Caco-2 (cell line): ENCODE data around the gene COL25A1. TPM values are rescaled to one million over a fixed set of nuclear protein-coding genes. Genes with fewer than 3 reads are reported as not detected.

Source experiments
- BruUV-seq: library from RNA; stranded (reverse); fragments of 400-500 nt; replicated peaks from 2 replicates; lab custom pipeline; 2021; lab: Mats Ljungman, UMichigan
- CTCF ChIA-PET: fragments of 300-600 bp; sonication (Branson Sonifier 250); formaldehyde crosslinking; loops from one replicate; lab custom pipeline; 2022; ENCODE audit warnings: antibody characterized with exemption; lab: Charles Lee
- POLR2A ChIA-PET: fragments of 300-600 bp; sonication (Branson Sonifier 250); formaldehyde crosslinking; loops from one replicate; lab custom pipeline; 2022; ENCODE audit warnings: antibody characterized with exemption; lab: Charles Lee
- DNase-seq, 2 experiments: peaks; one replicate each; pipeline versions ENCODE4 v3.0.0 to v3.0.0-alpha.2; 2020 to 2022
- H3K27me3 ChIP-seq: replicated peaks from 2 replicates; pipeline ENCODE4 v1.6.0; 2011; ENCODE audit warnings: low read length; ENCODE audit not compliant: control insufficient read depth, insufficient read depth
- H3K36me3 ChIP-seq: 2 replicates; pipeline ENCODE4 v1.5.1; 2011; ENCODE audit warnings: low read length; ENCODE audit not compliant: control insufficient read depth, insufficient read depth
- H3K4me1 ChIP-seq: fragments of 250-450 bp; sonication (Bioruptor Pico); 2 replicates; pipeline ENCODE4 v1.5.1; 2020; ENCODE audit warnings: mild to moderate bottlenecking
- H3K4me3 ChIP-seq: 2 replicates; pipeline ENCODE4 v1.5.1; 2011; ENCODE audit warnings: low read depth, mild to moderate bottlenecking, control low read depth, low read length
- H3K9me3 ChIP-seq: fragments of 250-450 bp; sonication (Bioruptor Pico); 2 replicates; pipeline ENCODE4 v1.5.1; 2020; ENCODE audit warnings: mild to moderate bottlenecking, moderate library complexity
- H3K27ac Mint-ChIP-seq: one replicate; pipeline ENCODE4 v1.8.0; 2022; ENCODE audit warnings: mixed read lengths; ENCODE audit not compliant: unreplicated experiment
- H3K27me3 Mint-ChIP-seq: one replicate; pipeline ENCODE4 v1.8.0; 2022; ENCODE audit warnings: mixed read lengths; ENCODE audit not compliant: insufficient read depth, unreplicated experiment
- H3K36me3 Mint-ChIP-seq: one replicate; pipeline ENCODE4 v1.8.0; 2022; ENCODE audit warnings: mild to moderate bottlenecking, mixed read lengths; ENCODE audit not compliant: insufficient read depth, unreplicated experiment
- H3K4me1 Mint-ChIP-seq: one replicate; pipeline ENCODE4 v1.8.0; 2022; ENCODE audit warnings: low read depth, mixed read lengths; ENCODE audit not compliant: unreplicated experiment
- H3K4me3 Mint-ChIP-seq: one replicate; pipeline ENCODE4 v1.8.0; 2022; ENCODE audit warnings: mild to moderate bottlenecking, moderate library complexity, mixed read lengths; ENCODE audit not compliant: unreplicated experiment
- H3K9me3 Mint-ChIP-seq: one replicate; pipeline ENCODE4 v1.8.0; 2022; ENCODE audit warnings: mixed read lengths; ENCODE audit not compliant: unreplicated experiment
- CTCF ChIP-seq, 2 experiments: fragments of 200-600 bp in 1 of 2; IDR thresholded peaks; 1 replicate in 1 of 2; 2 replicates in 1 of 2; pipeline versions ENCODE4 v1.5.1 to v1.8.0; 2011 to 2022; ENCODE audit warnings: antibody characterized with exemption in 1 of 2, control low read depth in 1 of 2, inconsistent platforms in 1 of 2, low read depth in 1 of 2, low read length in 1 of 2, mild to moderate bottlenecking in 1 of 2, moderate library complexity in 1 of 2; ENCODE audit not compliant: insufficient read depth in 1 of 2, severe bottlenecking in 1 of 2, unreplicated experiment in 1 of 2
- intact Hi-C: fragments of 100-400 bp; cut with micrococcal nuclease; formaldehyde crosslinking; loops from one replicate; pipeline ENCODE4 v1.10.0; 2022; ENCODE audit not compliant: unreplicated experiment
- total RNA-seq: library from RNA; stranded (reverse); gene quantifications from 2 replicates; pipeline ENCODE4 v1.2.3, GENCODE V29; 2022

COL25A1 gene
- total RNA-seq, 1 experiment from 2014 or later = not detected

DNA sequence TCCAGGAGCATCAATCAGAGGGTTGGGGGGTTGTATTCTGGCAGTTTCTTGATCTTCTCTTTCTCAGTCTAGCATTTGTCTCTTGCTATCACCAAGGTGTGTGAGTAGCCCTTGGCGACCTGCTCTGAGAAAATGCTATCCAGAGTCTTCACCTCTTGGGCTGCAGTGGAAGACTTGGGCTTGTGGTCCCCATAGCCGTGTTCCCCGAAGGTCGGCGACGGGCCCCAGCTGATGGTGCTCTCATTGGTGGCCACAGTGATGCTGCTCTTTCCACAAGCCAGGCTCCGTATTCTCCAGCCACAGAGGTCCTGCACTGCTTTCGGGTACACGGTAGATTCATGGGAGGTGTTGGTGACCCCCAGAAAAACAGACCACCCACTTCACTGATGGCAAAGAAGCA lies 513.7 kb downstream of the COL25A1 start:
- CTCF ChIA-PET = no interaction called here

GRCh38 chr4:108787724-108788123 lies 514.7 kb downstream of the COL25A1 start:
- CTCF ChIA-PET = no interaction called here
- no TSS peak for BruUV-seq

More for the DNA sequence above, 513.7 kb downstream of the COL25A1 start:
- TF ChIP-seq CTCF (IDR thresholded peaks at IDR 0.05; ENCODE audit: insufficient read depth in 1 of 2, low read depth in 1 of 2, low read length in 1 of 2, severe bottlenecking in 1 of 2, unreplicated experiment in 1 of 2) = no peak
- no peaks in the 10 kb centered on the region for H3K36me3 ChIP-seq
- intact Hi-C loops = no loop called here
- Mint-ChIP-seq H3K27ac (no peak overlapping the region), H3K4me1 (no peaks in the 10 kb centered on the region), H3K27me3 (peaks cover 3% of the 10 kb centered on the region), H3K4me3 (no peak overlapping the region), H3K9me3 (no peaks in the 10 kb centered on the region), H3K36me3 (no peaks in the 10 kb centered on the region)
- BruUV-seq = no TSS peak
- POLR2A ChIA-PET = no interaction called here
- no peaks in the 10 kb centered on the region for H3K27me3 ChIP-seq
- no peaks in the 10 kb centered on the region for H3K4me1 ChIP-seq
- DNase-seq = no peak
- no peak overlapping the region for H3K4me3 ChIP-seq
- H3K9me3 ChIP-seq = no peaks in the 10 kb centered on the region

GRCh38 chr4:108787106-108787505 lies 515.4 kb downstream of the COL25A1 start:
- H3K4me1 Mint-ChIP-seq = no peaks in the 10 kb centered on the region
- ChIA-PET POLR2A (no interaction called here), CTCF (no interaction called here)
- no peak overlapping the region for H3K4me3 Mint-ChIP-seq
- H3K9me3 Mint-ChIP-seq = no peaks in the 10 kb centered on the region
- Histone ChIP-seq H3K27me3 (no peaks in the 10 kb centered on the region), H3K9me3 (no peaks in the 10 kb centered on the region), H3K4me3 (no peak overlapping the region), H3K36me3 (no peaks in the 10 kb centered on the region), H3K4me1 (no peaks in the 10 kb centered on the region)
- H3K27me3 Mint-ChIP-seq = peaks cover 3% of the 10 kb centered on the region
- intact Hi-C loops = no loop called here
- H3K27ac Mint-ChIP-seq = no peak overlapping the region
- no peaks in the 10 kb centered on the region for H3K36me3 Mint-ChIP-seq
- no peak for TF ChIP-seq CTCF (IDR thresholded peaks at IDR 0.05; ENCODE audit: insufficient read depth in 1 of 2, low read depth in 1 of 2, low read length in 1 of 2, severe bottlenecking in 1 of 2, unreplicated experiment in 1 of 2)
- no peak for DNase-seq
- no TSS peak for BruUV-seq

More at GRCh38 chr4:108787724-108788123, 514.7 kb downstream of the COL25A1 start:
- H3K27ac Mint-ChIP-seq = no peak overlapping the region
- TF ChIP-seq CTCF (IDR thresholded peaks at IDR 0.05; ENCODE audit: insufficient read depth in 1 of 2, low read depth in 1 of 2, low read length in 1 of 2, severe bottlenecking in 1 of 2, unreplicated experiment in 1 of 2) = no peak
- POLR2A ChIA-PET = no interaction called here
- H3K4me3 ChIP-seq = no peak overlapping the region
- H3K4me3 Mint-ChIP-seq = no peak overlapping the region
- no peaks in the 10 kb centered on the region for H3K9me3 ChIP-seq
- no peaks in the 10 kb centered on the region for H3K27me3 ChIP-seq
- H3K36me3 ChIP-seq = no peaks in the 10 kb centered on the region
- H3K4me1 Mint-ChIP-seq = no peaks in the 10 kb centered on the region
- peaks cover 3% of the 10 kb centered on the region for H3K27me3 Mint-ChIP-seq
- DNase-seq = no peak
- no peaks in the 10 kb centered on the region for H3K9me3 Mint-ChIP-seq
- H3K36me3 Mint-ChIP-seq = no peaks in the 10 kb centered on the region
- no peaks in the 10 kb centered on the region for H3K4me1 ChIP-seq
- intact Hi-C loops = no loop called here
